Spleen (tissue), 11 donors: ENCODE results near the gene OSBPL8. TPM values are rescaled to one million over a fixed set of nuclear protein-coding genes. Genes with fewer than 3 reads are reported as not detected.

Experiments used
- DNase-seq: peaks from one replicate; pipeline ENCODE4 v3.0.0-alpha.2; 2020
- H3K27ac ChIP-seq, 8 donors: fragments of 200-600 bp; sonication (generic) in 7 of 8; 1 replicate in 4 of 8; 2 replicates in 4 of 8; pipeline versions ENCODE4 v1.5.0 to v1.8.0; 2016 to 2021; ENCODE audit warnings: inconsistent platforms in 4 of 8, mild to moderate bottlenecking in 4 of 8, moderate library complexity in 1 of 8
- H3K27me3 ChIP-seq, 7 donors: fragments of 200-600 bp; sonication (generic) in 6 of 7; replicated peaks in 1 of 7; 1 replicate in 4 of 7; 2 replicates in 3 of 7; pipeline versions ENCODE4 v1.5.0 to v1.8.0; 2016 to 2021; ENCODE audit warnings: inconsistent platforms in 3 of 7, mild to moderate bottlenecking in 1 of 7
- H3K36me3 ChIP-seq, 6 donors: fragments of 200-600 bp; sonication (generic) in 5 of 6; 1 replicate in 4 of 6; 2 replicates in 2 of 6; pipeline versions ENCODE4 v1.5.0 to v1.8.0; 2016 to 2021; ENCODE audit warnings: inconsistent platforms in 2 of 6
- H3K4me1 ChIP-seq, 6 donors: fragments of 200-600 bp; sonication (generic) in 5 of 6; 1 replicate in 3 of 6; 2 replicates in 3 of 6; pipeline versions ENCODE4 v1.5.0 to v1.8.0; 2016 to 2021; ENCODE audit warnings: inconsistent platforms in 3 of 6
- H3K4me3 ChIP-seq, 8 donors: fragments of 200-600 bp; sonication (generic) in 7 of 8; 1 replicate in 4 of 8; 2 replicates in 4 of 8; pipeline versions ENCODE4 v1.5.0 to v1.8.0; 2016 to 2021; ENCODE audit warnings: inconsistent platforms in 4 of 8, mild to moderate bottlenecking in 4 of 8, moderate library complexity in 2 of 8
- H3K9me3 ChIP-seq, 8 donors: fragments of 200-600 bp; sonication (generic) in 7 of 8; 1 replicate in 4 of 8; 2 replicates in 4 of 8; pipeline versions ENCODE4 v1.5.0 to v1.8.0; 2016 to 2021; ENCODE audit warnings: inconsistent platforms in 4 of 8
- CTCF ChIP-seq, 11 experiments: fragments of 200-600 bp in 7 of 11; fragments of 450-650 bp in 4 of 11; sonication (generic) in 4 of 11; IDR thresholded peaks in 8 of 11; conservative IDR thresholded peaks in 3 of 11; 1 replicate in 7 of 11; 2 replicates in 4 of 11; pipeline versions ENCODE4 v1.4.0 to v1.8.0; 2016 to 2021; ENCODE audit warnings: antibody characterized with exemption in 11 of 11, inconsistent platforms in 4 of 11, mild to moderate bottlenecking in 1 of 11
- POLR2A ChIP-seq, 3 donors: fragments of 450-650 bp; IDR thresholded peaks; one replicate each; pipeline ENCODE4 v1.5.1; 2017; ENCODE audit warnings: antibody characterized with exemption in 3 of 3, mild to moderate bottlenecking in 1 of 3
- POLR2AphosphoS5 ChIP-seq, 3 donors: sonication (generic); formaldehyde crosslinking; IDR thresholded peaks; one replicate each; pipeline ENCODE4 v1.5.1; 2017; ENCODE audit warnings: antibody characterized with exemption in 3 of 3
- WGBS, 5 donors: extraction: QIAGEN DNeasy Blood & Tissue Kit in 3 of 5; methylation state at CpG; one replicate each; pipeline versions ENCODE4 v1.1.5 to v1.1.7; 2013 to 2018; 5-methylcytosine and 5-hydroxymethylcytosine counted together
- intact Hi-C: fragments of 100-400 bp; cut with DNase I; formaldehyde crosslinking; loops from one replicate; pipeline ENCODE4 v1.15.0; 2023; ENCODE audit warnings: low total_unique reads
- polyA plus RNA-seq, 3 donors: library from polyadenylated mRNA; stranded (reverse); fragments of 200-250 nt; gene quantifications; one replicate each; pipeline ENCODE4 v1.2.1, GENCODE V29; 2013
- total RNA-seq, 7 donors: library from RNA; depleted of rRNA in 3 of 7; stranded (reverse); fragments of >200 nt in 3 of 7; fragmentation: NEBNext Ultra II Directional in 4 of 7; extraction: Animal tissue kit (Norgen Biotek cat#: 25700) in 4 of 7; gene quantifications; one replicate each; pipeline versions ENCODE4 v1.1.0 to v1.2.1, GENCODE V29; 2016 to 2021
- donor health status: healthy with polysubstance abuse.
- donor health status: DM: no; HTN: no; CAD: no; lungs with moderate emphysema.
- donor health status: DM: no; HTN: no; CAD: no.
- donor health status: Bipolar disorder and iron deficiency.
- donor health status: healthy.
- donor health status: DM: no; HTN: no; CAD: no.
- donor health status: DM: yes; HTN: yes; CAD: no.

Gene OSBPL8
- total and polyA plus RNA-seq, 10 donors: 10.7 to 127 (median 109) TPM

- WGBS, 5 donors: 84 to 92% (median 92%) methylated on average over 1 of the region's 1 CpG
- no peak for TF ChIP-seq POLR2AphosphoS5 (IDR thresholded peaks at IDR 0.05)
- no peak for TF ChIP-seq CTCF (IDR thresholded peaks at IDR 0.05 in 8 of 11, conservative IDR thresholded peaks at IDR 0.05 in 3 of 11)
- no peak for TF ChIP-seq POLR2A (IDR thresholded peaks at IDR 0.05)
- no peaks in the 10 kb centered on the region for H3K9me3 ChIP-seq
- H3K36me3 ChIP-seq: peaks cover 0 to 29% (median 13%) of the 10 kb centered on the region in 6 donors
- H3K27ac ChIP-seq: no peak overlapping the region
- intact Hi-C loops: no loop called here
- H3K4me1 ChIP-seq: peaks cover 0 to 18% (median 6%) of the 10 kb centered on the region in 6 donors
- no peaks in the 10 kb centered on the region for H3K27me3 ChIP-seq
- no peak for DNase-seq
- H3K4me3 ChIP-seq: no peak overlapping the region
Observed at GRCh38 chr12:76445462-76445861, 114.1 kb downstream of the OSBPL8 start.

GRCh38 chr12:76444408-76444984 lies 115.1 kb downstream of the OSBPL8 start:
- no peak overlapping the region for H3K27ac ChIP-seq
- no peaks in the 10 kb centered on the region for H3K27me3 ChIP-seq
- no peak overlapping the region for H3K4me3 ChIP-seq
- H3K36me3 ChIP-seq: peaks cover 0 to 19% (median 7%) of the 10 kb centered on the region in 6 donors
- TF ChIP-seq POLR2A (IDR thresholded peaks at IDR 0.05) (no peak), CTCF (IDR thresholded peaks at IDR 0.05 in 8 of 11, conservative IDR thresholded peaks at IDR 0.05 in 3 of 11) (no peak), POLR2AphosphoS5 (IDR thresholded peaks at IDR 0.05) (no peak)
- intact Hi-C loops: no loop called here
- 74 to 94% (median 87%) methylated on average over 1 of the region's 1 CpG for WGBS, 5 donors
- DNase-seq: no peak
- peaks cover 0 to 13% (median 6%) of the 10 kb centered on the region in 6 donors for H3K4me1 ChIP-seq
- H3K9me3 ChIP-seq: no peaks in the 10 kb centered on the region

GRCh38 chr12:76441016-76441415 lies 118.6 kb downstream of the OSBPL8 start:
- Histone ChIP-seq H3K27me3 (no peaks in the 10 kb centered on the region), H3K27ac (no peak overlapping the region), H3K4me3 (no peak overlapping the region), H3K36me3 (peaks cover 0 to 3% (median 0%) of the 10 kb centered on the region in 6 donors), H3K4me1 (peaks cover 0 to 11% (median 4%) of the 10 kb centered on the region in 6 donors), H3K9me3 (peaks cover 0 to 1% (median 0%) of the 10 kb centered on the region in 8 donors)
- intact Hi-C loops: no loop called here
- TF ChIP-seq POLR2A (IDR thresholded peaks at IDR 0.05): no peak
- no peak for TF ChIP-seq CTCF (IDR thresholded peaks at IDR 0.05 in 8 of 11, conservative IDR thresholded peaks at IDR 0.05 in 3 of 11)
- no peak for TF ChIP-seq POLR2AphosphoS5 (IDR thresholded peaks at IDR 0.05)
- DNase-seq: no peak
- whole genome bisulfite sequencing, 5 donors: 81 to 86% (median 85%) methylated on average over 3 of the region's 3 CpGs

- Histone ChIP-seq H3K27me3 (no peaks in the 10 kb centered on the region), H3K9me3 (peaks cover 3 to 48% (median 45%) of the 10 kb centered on the region in 8 donors), H3K4me3 (no peak overlapping the region), H3K4me1 (no peaks in the 10 kb centered on the region), H3K36me3 (peaks cover 0 to 22% (median 0%) of the 10 kb centered on the region in 6 donors), H3K27ac (no peak overlapping the region)
- DNase-seq: no peak
- TF ChIP-seq POLR2AphosphoS5 (IDR thresholded peaks at IDR 0.05) (no peak), POLR2A (IDR thresholded peaks at IDR 0.05) (no peak), CTCF (IDR thresholded peaks at IDR 0.05 in 8 of 11, conservative IDR thresholded peaks at IDR 0.05 in 3 of 11) (no peak)
- intact Hi-C loops: no loop called here
Observed at GRCh38 chr12:76432733-76433132, 126.8 kb downstream of the OSBPL8 start.
